ENCODE results near the gene EFL1.
"Not testable (repeated sequence)": the region's sequence is repeated elsewhere in the genome, so short reads cannot be mapped to it uniquely, and the experiment has no call there.

Gene EFL1

GRCh38 chr15:82297546-82297945 is 35.0 kb upstream of the EFL1 start:
- H3K4me1 ChIP-seq = no peaks in the 10 kb centered on the region
- TF ChIP-seq CTCF (IDR thresholded peaks at IDR 0.05) = no peak
- H3K36me3 ChIP-seq (ENCODE audit: control insufficient read depth, insufficient read depth, low read length) = no peaks in the 10 kb centered on the region
- H3K4me2 ChIP-seq (ENCODE audit: low read length) = no peak overlapping the region
- H3K27ac ChIP-seq = no peak overlapping the region
- no peak overlapping the region for H2AFZ ChIP-seq
- no peaks in the 10 kb centered on the region for H3K79me2 ChIP-seq
- H3K27me3 ChIP-seq (ENCODE audit: control insufficient read depth, insufficient read depth, low read length) = no peaks in the 10 kb centered on the region
- no peaks in the 10 kb centered on the region for H3K9me3 ChIP-seq (ENCODE audit: control insufficient read depth, low read length)
- no peak overlapping the region for H3K9ac ChIP-seq
- no peak overlapping the region for H3K4me3 ChIP-seq (ENCODE audit: low read depth, low read length)

DNA sequence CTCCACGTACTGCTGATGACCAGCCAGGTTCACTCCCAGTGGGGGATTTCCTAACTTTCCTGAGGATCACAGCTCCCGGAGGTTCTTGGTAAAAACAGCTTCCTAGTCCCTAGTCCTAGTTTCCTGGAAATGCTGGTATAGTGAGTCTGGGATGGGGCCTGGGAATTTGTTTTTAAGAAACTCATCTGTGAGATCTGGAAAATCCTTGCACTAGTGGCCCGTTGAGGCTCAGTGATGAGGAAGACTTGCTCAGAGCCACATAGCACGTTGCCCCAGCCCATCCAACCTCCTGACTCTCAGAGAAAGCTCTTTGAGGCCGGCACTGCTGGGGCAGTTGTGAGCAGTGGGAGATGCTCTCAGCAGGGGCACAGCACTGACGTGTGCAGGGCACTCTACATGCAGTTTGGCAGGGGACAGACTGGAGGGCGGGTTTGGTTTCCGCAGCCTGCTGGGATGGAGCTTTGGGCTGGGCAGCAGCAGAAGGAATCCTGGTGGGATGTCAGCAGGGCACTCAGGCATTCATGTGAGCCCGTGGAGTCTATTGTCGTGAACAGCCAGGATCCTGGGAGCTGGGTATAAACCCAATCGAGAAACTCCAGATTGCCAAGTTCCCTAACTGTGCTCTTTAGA is 31.6 kb upstream of the EFL1 start:
- no peaks in the 10 kb centered on the region for H3K79me2 ChIP-seq
- H3K9ac ChIP-seq = no peak overlapping the region
- no peak overlapping the region for H3K4me2 ChIP-seq (ENCODE audit: low read length)

GRCh38 chr15:82292271-82292670 is 29.7 kb upstream of the EFL1 start:
- Histone ChIP-seq H3K9me3 (ENCODE audit: control insufficient read depth, low read length) (no peaks in the 10 kb centered on the region), H3K27ac (no peak overlapping the region), H3K4me1 (no peaks in the 10 kb centered on the region), H3K9ac (no peak overlapping the region), H3K36me3 (ENCODE audit: control insufficient read depth, insufficient read depth, low read length) (no peaks in the 10 kb centered on the region), H3K27me3 (ENCODE audit: control insufficient read depth, insufficient read depth, low read length) (no peaks in the 10 kb centered on the region), H3K4me2 (ENCODE audit: low read length) (no peak overlapping the region), H3K79me2 (no peaks in the 10 kb centered on the region), H3K4me3 (ENCODE audit: low read depth, low read length) (no peak overlapping the region), H2AFZ (no peak overlapping the region)
- no peak for TF ChIP-seq CTCF (IDR thresholded peaks at IDR 0.05)

More for the DNA sequence above, 31.6 kb upstream of the EFL1 start:
- Histone ChIP-seq H3K36me3 (ENCODE audit: control insufficient read depth, insufficient read depth, low read length) (no peaks in the 10 kb centered on the region), H2AFZ (no peak overlapping the region), H3K9me3 (ENCODE audit: control insufficient read depth, low read length) (no peaks in the 10 kb centered on the region), H3K27me3 (ENCODE audit: control insufficient read depth, insufficient read depth, low read length) (no peaks in the 10 kb centered on the region), H3K27ac (no peak overlapping the region), H3K4me1 (no peaks in the 10 kb centered on the region), H3K4me3 (ENCODE audit: low read depth, low read length) (no peak overlapping the region)
- no peak for TF ChIP-seq CTCF (IDR thresholded peaks at IDR 0.05)

- H3K27ac ChIP-seq; H3K4me3 ChIP-seq (ENCODE audit: low read depth, low read length); H3K27me3 ChIP-seq (ENCODE audit: control insufficient read depth, insufficient read depth, low read length); H3K4me2 ChIP-seq (ENCODE audit: low read length); H3K9ac ChIP-seq; H2AFZ ChIP-seq; H3K36me3 ChIP-seq (ENCODE audit: control insufficient read depth, insufficient read depth, low read length); H3K79me2 ChIP-seq; H3K9me3 ChIP-seq (ENCODE audit: control insufficient read depth, low read length); H3K4me1 ChIP-seq: not testable (repeated sequence)
These were observed 25.7 kb upstream of the EFL1 start for GRCh38 chr15:82288202-82288601.

GRCh38 chr15:82286475-82286874 is 23.9 kb upstream of the EFL1 start:
- H3K27ac ChIP-seq, H3K79me2 ChIP-seq: not testable (repeated sequence)

GRCh38 chr15:82284381-82284780 is 21.8 kb upstream of the EFL1 start:
- H3K9me3 ChIP-seq (ENCODE audit: control insufficient read depth, low read length); H3K9ac ChIP-seq; H3K79me2 ChIP-seq; H3K27me3 ChIP-seq (ENCODE audit: control insufficient read depth, insufficient read depth, low read length); H3K4me3 ChIP-seq (ENCODE audit: low read depth, low read length); H3K27ac ChIP-seq; H3K36me3 ChIP-seq (ENCODE audit: control insufficient read depth, insufficient read depth, low read length); H2AFZ ChIP-seq; H3K4me2 ChIP-seq (ENCODE audit: low read length); H3K4me1 ChIP-seq: not testable (repeated sequence)

More at GRCh38 chr15:82286475-82286874, 23.9 kb upstream of the EFL1 start:
- not testable (repeated sequence) for H3K9me3 ChIP-seq (ENCODE audit: control insufficient read depth, low read length); H3K36me3 ChIP-seq (ENCODE audit: control insufficient read depth, insufficient read depth, low read length); H3K27me3 ChIP-seq (ENCODE audit: control insufficient read depth, insufficient read depth, low read length); H2AFZ ChIP-seq; H3K9ac ChIP-seq; H3K4me1 ChIP-seq; H3K4me2 ChIP-seq (ENCODE audit: low read length); H3K4me3 ChIP-seq (ENCODE audit: low read depth, low read length)

GRCh38 chr15:82282386-82282785 is 19.9 kb upstream of the EFL1 start:
- H3K9ac ChIP-seq; H3K79me2 ChIP-seq; H3K27ac ChIP-seq; H3K4me1 ChIP-seq; H3K27me3 ChIP-seq (ENCODE audit: control insufficient read depth, insufficient read depth, low read length); H2AFZ ChIP-seq; H3K4me3 ChIP-seq (ENCODE audit: low read depth, low read length); H3K4me2 ChIP-seq (ENCODE audit: low read length); H3K36me3 ChIP-seq (ENCODE audit: control insufficient read depth, insufficient read depth, low read length); H3K9me3 ChIP-seq (ENCODE audit: control insufficient read depth, low read length): not testable (repeated sequence)

GRCh38 chr15:82281276-82281675 is 18.7 kb upstream of the EFL1 start:
- not testable (repeated sequence) for H3K79me2 ChIP-seq; H3K9me3 ChIP-seq (ENCODE audit: control insufficient read depth, low read length); H2AFZ ChIP-seq; H3K4me1 ChIP-seq; H3K4me2 ChIP-seq (ENCODE audit: low read length); H3K27me3 ChIP-seq (ENCODE audit: control insufficient read depth, insufficient read depth, low read length); H3K4me3 ChIP-seq (ENCODE audit: low read depth, low read length); H3K36me3 ChIP-seq (ENCODE audit: control insufficient read depth, insufficient read depth, low read length); H3K27ac ChIP-seq; H3K9ac ChIP-seq
